ENCODE results near the gene ZBTB12. TPM values are rescaled to one million over a fixed set of nuclear protein-coding genes. Genes with fewer than 3 reads are reported as not detected.

Gene ZBTB12
- polyA plus RNA-seq, 1 donor (not counting 4 experiments of a cell fraction or from before 2014, with no cell fraction given): 0.64 TPM

DNA sequence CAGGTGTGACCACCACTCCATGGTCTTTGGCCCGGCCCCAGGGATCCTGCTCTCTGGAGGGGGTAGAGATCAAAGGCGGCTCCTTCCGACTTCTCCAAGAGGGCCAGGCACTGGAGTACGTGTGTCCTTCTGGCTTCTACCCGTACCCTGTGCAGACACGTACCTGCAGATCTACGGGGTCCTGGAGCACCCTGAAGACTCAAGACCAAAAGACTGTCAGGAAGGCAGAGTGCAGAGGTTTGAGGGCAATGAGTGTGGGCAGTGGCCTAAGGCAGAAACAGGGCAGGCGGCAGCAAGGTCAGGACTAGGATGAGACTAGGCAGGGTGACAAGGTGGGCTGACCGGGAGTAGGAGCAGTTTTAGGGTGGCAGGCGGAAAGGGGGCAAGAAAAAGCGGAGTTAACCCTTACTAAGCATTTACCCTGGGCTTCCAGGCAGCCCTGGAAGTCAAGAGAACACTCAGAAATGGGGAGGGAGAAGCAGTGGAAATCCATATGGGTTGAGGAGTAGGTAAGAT is 44.5 kb upstream of the ZBTB12 start:
- no peak overlapping the region for H3K4me3 ChIP-seq (ENCODE audit: control insufficient read depth in 2 of 3, extremely low read depth in 1 of 3, insufficient read depth in 2 of 3, low read depth in 1 of 3, low read length in 3 of 3)
- no peaks in the 10 kb centered on the region for H3K9me3 ChIP-seq (ENCODE audit: control insufficient read depth, low read depth, low read length)
- H3K36me3 ChIP-seq (ENCODE audit: control insufficient read depth in 2 of 2, extremely low read depth in 1 of 2, insufficient read depth in 2 of 2, low read length in 2 of 2): peaks cover 2 to 4% of the 10 kb centered on the region in 2 experiments
- no peak for TF ChIP-seq EZH2 (IDR thresholded peaks at IDR 0.05; ENCODE audit: low read length)
- TF ChIP-seq, protein P1, sequence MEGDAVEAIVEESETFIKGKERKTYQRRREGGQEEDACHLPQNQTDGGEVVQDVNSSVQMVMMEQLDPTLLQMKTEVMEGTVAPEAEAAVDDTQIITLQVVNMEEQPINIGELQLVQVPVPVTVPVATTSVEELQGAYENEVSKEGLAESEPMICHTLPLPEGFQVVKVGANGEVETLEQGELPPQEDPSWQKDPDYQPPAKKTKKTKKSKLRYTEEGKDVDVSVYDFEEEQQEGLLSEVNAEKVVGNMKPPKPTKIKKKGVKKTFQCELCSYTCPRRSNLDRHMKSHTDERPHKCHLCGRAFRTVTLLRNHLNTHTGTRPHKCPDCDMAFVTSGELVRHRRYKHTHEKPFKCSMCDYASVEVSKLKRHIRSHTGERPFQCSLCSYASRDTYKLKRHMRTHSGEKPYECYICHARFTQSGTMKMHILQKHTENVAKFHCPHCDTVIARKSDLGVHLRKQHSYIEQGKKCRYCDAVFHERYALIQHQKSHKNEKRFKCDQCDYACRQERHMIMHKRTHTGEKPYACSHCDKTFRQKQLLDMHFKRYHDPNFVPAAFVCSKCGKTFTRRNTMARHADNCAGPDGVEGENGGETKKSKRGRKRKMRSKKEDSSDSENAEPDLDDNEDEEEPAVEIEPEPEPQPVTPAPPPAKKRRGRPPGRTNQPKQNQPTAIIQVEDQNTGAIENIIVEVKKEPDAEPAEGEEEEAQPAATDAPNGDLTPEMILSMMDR (optimal IDR thresholded peaks at IDR 0.05 in 1 of 3, IDR thresholded peaks at IDR 0.05 in 1 of 3, conservative IDR thresholded peaks at IDR 0.05 in 1 of 3; ENCODE audit: extremely low read depth in 1 of 3, insufficient read depth in 2 of 3, low read length in 3 of 3): no peak
- H3K27ac ChIP-seq (ENCODE audit: control insufficient read depth, insufficient read depth, low read length): no peak overlapping the region
- FAIRE-seq (no peak), DNase-seq (ENCODE audit: low read depth, low spot score) (no peak)
- peak overlapping the region; percentile 90 for H3K4me2 ChIP-seq (ENCODE audit: control insufficient read depth, extremely low read depth, insufficient read depth, low read depth, low read length)
- H4K20me1 ChIP-seq (ENCODE audit: control insufficient read depth, extremely low read depth, insufficient read depth, low read length): no peaks in the 10 kb centered on the region
- H2AFZ ChIP-seq (ENCODE audit: control insufficient read depth, low read length): peak overlapping the region; percentile 94
- H3K4me1 ChIP-seq (ENCODE audit: control insufficient read depth, extremely low read depth, insufficient read depth, low read length): peaks cover 21% of the 10 kb centered on the region
- H3K27me3 ChIP-seq (ENCODE audit: control insufficient read depth, extremely low read depth, insufficient read depth, low read length): peaks cover 8% of the 10 kb centered on the region
- H3K79me2 ChIP-seq (ENCODE audit: control insufficient read depth, insufficient read depth, low read length): no peaks in the 10 kb centered on the region
- H3K9me1 ChIP-seq (ENCODE audit: control insufficient read depth, extremely low read depth, insufficient read depth, low read length): no peaks in the 10 kb centered on the region
- dilution Hi-C loops (cut with MboI; ENCODE audit: extremely low pct_ligation_motif_present, low sequenced_read_pairs): no loop called here
- H3K9ac ChIP-seq (ENCODE audit: control insufficient read depth, extremely low read depth, insufficient read depth, low read length): no peak overlapping the region

- Histone ChIP-seq H3K9me3 (ENCODE audit: control insufficient read depth, low read depth, low read length) (no peaks in the 10 kb centered on the region), H2AFZ (ENCODE audit: control insufficient read depth, low read length) (peak within 1 kb of the TSS; percentile 94), H3K4me3 (ENCODE audit: control insufficient read depth in 2 of 3, extremely low read depth in 1 of 3, insufficient read depth in 2 of 3, low read depth in 1 of 3, low read length in 3 of 3) (peak within 1 kb of the TSS; percentile 15 to 50 (median 47)), H3K27ac (ENCODE audit: control insufficient read depth, insufficient read depth, low read length) (peak within 1 kb of the TSS; percentile 80), H3K9me1 (ENCODE audit: control insufficient read depth, extremely low read depth, insufficient read depth, low read length) (no peaks in the 10 kb centered on the region), H4K20me1 (ENCODE audit: control insufficient read depth, extremely low read depth, insufficient read depth, low read length) (no peaks in the 10 kb centered on the region), H3K9ac (ENCODE audit: control insufficient read depth, extremely low read depth, insufficient read depth, low read length) (peak within 1 kb of the TSS; percentile 68), H3K27me3 (ENCODE audit: control insufficient read depth, extremely low read depth, insufficient read depth, low read length) (peaks cover 8% of the 10 kb centered on the region), H3K4me2 (ENCODE audit: control insufficient read depth, extremely low read depth, insufficient read depth, low read depth, low read length) (peak within 1 kb of the TSS; percentile 90), H3K79me2 (ENCODE audit: control insufficient read depth, insufficient read depth, low read length) (no peaks in the 10 kb centered on the region), H3K4me1 (ENCODE audit: control insufficient read depth, extremely low read depth, insufficient read depth, low read length) (peaks cover 21% of the 10 kb centered on the region), H3K36me3 (ENCODE audit: control insufficient read depth in 2 of 2, extremely low read depth in 1 of 2, insufficient read depth in 2 of 2, low read length in 2 of 2) (no peaks in the 10 kb centered on the region)
- DNase-seq (ENCODE audit: low read depth, low spot score): no peak
- dilution Hi-C loops (cut with MboI; ENCODE audit: extremely low pct_ligation_motif_present, low sequenced_read_pairs): no loop called here
- FAIRE-seq: no peak
- TF ChIP-seq EZH2 (IDR thresholded peaks at IDR 0.05; ENCODE audit: low read length): no peak
- TF ChIP-seq, protein P1 (optimal IDR thresholded peaks at IDR 0.05 in 1 of 3, IDR thresholded peaks at IDR 0.05 in 1 of 3, conservative IDR thresholded peaks at IDR 0.05 in 1 of 3; ENCODE audit: extremely low read depth in 1 of 3, insufficient read depth in 2 of 3, low read length in 3 of 3): no peak
These were observed 43.9 kb upstream of the ZBTB12 start, which contains the start of gene CFB for GRCh38 chr6:31945507-31946369. CFB (plus strand) TSS chr6:31946095; CDS start chr6:31946222, 127 bp downstream.

Data from keratinocyte (primary cell).